ENCODE measurements around the gene TMEM209.
"Not testable (repeated sequence)": the region's sequence is repeated elsewhere in the genome, so short reads cannot be mapped to it uniquely, and the experiment has no call there.

Gene TMEM209

DNA sequence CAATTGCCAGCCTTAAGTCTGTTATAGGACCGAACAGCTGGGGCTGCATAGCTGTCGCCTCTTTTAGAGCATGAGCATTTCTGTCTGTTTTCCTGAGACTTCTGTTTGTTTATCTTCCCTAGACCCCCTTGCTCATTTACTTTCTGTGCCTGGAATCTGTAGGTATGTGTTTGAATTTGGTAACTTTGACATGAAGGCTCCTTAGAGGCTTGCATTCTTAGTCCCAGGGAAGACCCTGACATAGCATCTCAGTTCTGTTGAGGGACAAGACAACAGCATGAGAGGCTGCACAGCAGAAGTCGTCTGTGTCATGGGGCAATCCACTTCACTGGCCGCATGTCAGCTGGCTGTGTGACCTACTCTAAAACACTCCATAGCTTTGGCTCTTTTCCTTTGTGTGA lies 76.2 kb downstream of the TMEM209 start:
- in situ Hi-C loops (cut with MboI; ENCODE audit: low sequenced_read_pairs), result no loop called here

DNA sequence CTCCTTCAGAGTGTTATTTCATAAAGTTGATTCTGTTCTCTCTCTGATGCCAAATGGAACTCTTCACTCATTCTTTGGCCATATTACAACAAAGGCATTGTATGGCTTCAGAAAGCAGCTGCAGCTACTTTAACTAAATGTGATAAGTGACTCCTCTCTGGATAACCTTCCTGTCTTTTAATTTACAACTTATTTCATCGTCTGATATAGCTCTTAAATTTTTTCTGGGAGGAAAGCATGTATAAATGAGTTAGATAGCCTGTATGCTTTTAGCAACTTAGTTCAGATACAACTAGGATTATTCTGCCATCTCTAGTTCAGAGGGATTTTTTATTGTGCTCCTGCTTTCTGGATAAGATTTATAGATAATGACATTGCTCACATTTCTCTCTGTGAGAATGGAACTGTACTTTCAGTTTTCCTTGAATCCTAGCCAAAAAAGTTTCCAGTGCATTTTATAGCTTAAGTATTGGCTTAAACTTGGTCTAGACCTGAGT lies 77.3 kb downstream of the TMEM209 start:
- in situ Hi-C loops (cut with MboI; ENCODE audit: low sequenced_read_pairs), result no loop called here

DNA sequence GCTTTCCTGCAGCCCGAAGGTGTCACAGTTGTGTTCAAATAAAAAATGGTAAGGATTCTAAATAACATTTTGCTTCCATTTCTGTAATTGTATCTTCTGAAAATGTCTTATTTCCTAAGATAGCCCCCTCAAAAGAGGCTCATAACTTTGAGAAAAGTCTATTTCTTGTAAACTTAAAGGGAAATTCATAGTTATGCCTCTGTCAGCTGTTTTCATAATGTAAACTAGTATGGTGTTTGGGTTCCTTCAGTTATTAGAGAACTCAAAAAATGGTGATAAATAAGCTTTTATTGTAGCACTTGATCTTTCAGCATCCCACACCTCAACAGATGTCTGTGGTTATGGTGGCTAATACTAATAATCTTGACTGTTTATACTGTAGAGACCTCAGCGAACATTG lies 77.8 kb downstream of the TMEM209 start:
- in situ Hi-C loops (cut with MboI; ENCODE audit: low sequenced_read_pairs), result no loop called here

DNA sequence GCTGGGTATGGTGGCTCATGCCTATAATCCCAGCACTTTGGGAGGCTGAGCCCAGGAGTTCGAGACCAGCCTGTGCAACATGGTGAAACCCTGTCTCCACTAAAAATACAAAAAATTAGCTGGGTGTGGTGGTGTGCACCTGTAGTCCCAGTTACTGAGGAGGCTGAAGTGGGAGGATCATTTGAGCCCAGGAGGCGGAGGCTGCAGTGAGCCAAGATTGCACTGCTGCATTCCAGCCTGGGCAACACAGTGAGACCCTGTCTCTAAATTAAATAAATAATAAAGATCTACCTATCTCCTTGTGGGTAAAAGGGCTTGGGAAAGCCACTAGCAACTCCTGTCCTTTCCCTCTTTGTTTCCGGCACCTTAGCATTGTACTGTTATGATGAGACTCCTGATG lies 78.4 kb downstream of the TMEM209 start:
- in situ Hi-C loops (cut with MboI; ENCODE audit: low sequenced_read_pairs), result not testable (repeated sequence)

DNA sequence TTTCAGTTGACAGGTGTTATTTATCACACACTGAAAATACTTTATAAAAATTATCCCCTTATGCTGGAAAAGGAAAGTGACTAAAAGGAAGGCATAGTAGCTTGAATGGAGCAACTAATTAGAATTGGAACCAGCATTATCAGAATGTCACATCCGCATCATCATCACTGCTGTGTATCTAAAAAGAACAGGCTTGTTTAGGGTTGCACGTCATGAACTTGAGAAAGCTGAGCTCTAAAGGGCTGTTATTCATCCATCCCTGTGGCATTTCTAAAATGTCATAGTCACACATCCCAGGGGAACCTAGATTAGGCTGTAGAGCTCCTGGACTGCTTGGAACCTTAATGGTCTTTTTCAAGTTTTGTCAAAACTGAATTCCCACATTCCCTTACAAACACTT lies 80.5 kb downstream of the TMEM209 start:
- in situ Hi-C loops (cut with MboI; ENCODE audit: low sequenced_read_pairs), result no loop called here

DNA sequence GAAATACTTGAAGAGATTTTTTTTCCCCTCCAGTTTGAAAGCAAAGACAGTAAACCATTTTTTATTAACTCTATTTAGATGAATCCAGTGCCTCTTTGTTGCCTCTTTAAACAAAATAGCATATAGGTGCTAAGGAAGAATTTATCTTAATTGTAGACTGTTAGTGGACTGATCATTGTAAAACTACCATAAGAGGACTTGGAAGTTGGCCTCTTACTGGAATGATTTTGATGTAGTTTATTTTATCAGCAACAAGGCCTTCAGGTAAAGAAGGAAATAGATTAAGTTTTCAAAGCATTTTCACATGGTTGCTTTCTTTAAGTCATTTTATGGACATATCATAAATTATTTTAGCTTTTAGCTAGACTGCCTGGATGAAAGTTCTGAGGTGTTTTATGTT lies 81.7 kb downstream of the TMEM209 start:
- in situ Hi-C loops (cut with MboI; ENCODE audit: low sequenced_read_pairs), result no loop called here

DNA sequence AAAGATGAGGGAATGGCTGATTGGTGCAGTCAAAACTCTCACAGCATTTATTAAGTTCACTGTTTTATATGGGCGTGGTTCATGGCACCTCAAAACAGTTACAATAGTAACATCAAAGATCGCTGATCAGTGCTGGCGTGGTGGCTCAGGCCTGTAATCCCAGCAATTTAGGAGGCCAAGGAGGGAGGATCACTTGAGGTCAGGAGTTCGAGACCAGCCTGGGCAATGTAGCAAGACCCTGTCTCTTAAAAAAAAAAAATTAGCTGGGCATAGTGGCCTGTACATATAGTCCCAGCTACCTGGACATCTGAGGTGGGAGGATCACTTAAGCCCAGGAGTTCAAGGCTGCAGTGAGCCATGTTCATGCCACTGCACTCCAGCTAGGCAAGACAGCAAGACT lies 86.4 kb downstream of the TMEM209 start:
- in situ Hi-C loops (cut with MboI; ENCODE audit: low sequenced_read_pairs), result no loop called here

DNA sequence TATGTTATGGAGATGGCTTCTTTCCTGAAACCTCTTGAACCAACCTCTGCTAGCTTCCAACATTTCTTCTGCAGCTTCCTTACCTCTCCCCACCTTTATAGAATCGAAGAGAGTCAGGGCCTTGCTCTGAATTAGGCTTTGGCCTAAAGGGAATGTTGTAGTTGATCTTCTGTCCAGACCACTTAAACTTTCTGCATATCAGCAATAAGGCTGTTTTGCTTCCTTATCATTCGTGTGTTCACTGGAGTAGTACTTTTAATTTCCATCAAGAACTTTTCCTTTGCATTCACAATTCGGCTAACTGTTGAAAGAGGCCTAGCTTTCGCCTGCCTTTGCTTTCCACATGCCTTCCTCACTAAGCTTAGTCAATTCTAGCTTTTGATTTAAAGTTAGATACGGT lies 86.9 kb downstream of the TMEM209 start:
- in situ Hi-C loops (cut with MboI; ENCODE audit: low sequenced_read_pairs), result no loop called here

DNA sequence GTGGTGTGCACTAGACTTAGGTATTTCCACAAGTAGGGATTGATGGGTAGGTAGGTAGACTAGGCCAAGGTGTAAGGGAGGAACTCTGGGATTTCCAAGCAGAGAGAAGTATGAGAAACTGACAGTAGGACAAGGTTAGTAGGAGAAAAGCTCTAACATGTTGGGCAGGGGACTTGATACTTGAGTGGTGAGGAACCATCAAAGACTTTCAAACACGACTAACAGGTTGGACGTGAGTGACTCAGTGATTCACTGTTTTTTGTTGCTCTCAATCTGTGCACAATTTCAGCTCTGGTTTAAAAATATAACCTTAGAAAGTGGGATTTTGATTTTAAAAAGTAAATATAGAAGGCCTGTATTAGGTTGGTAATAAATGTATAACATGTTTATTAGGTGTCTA lies 90.4 kb downstream of the TMEM209 start:
- in situ Hi-C loops (cut with MboI; ENCODE audit: low sequenced_read_pairs), result no loop called here

Measured in HL-60/S4 treated with retinoic acid at 250 ng/mL for 4 days and 3 days (cell line).